ENCODE results near the gene GCGR. TPM values are rescaled to one million over a fixed set of nuclear protein-coding genes. Genes with fewer than 3 reads are reported as not detected.

Gene GCGR
- total and polyA plus RNA-seq, 2 of the 13 experiments (the other 11 are each of a cell fraction or from before 2014, with no cell fraction given): 0.04 to 0.13 TPM

GRCh38 chr17:81863123-81863675, 59.2 kb downstream of the GCGR start (continued):
- TF ChIP-seq ZNF598 (CRISPR knock-in tag; IDR thresholded peaks at IDR 0.05; ENCODE audit: borderline replicate concordance) (no peak), MYNN (CRISPR knock-in tag; IDR thresholded peaks at IDR 0.05; ENCODE audit: low read depth) (no peak), IRF2 (CRISPR knock-in tag; IDR thresholded peaks at IDR 0.05) (no peak), ZNF567 (CRISPR knock-in tag; IDR thresholded peaks at IDR 0.05; ENCODE audit: borderline replicate concordance) (0 out of 2 replicates have a peak, but pooled peaks have one; percentile 35), CEBPZ (IDR thresholded peaks at IDR 0.05; ENCODE audit: low read length) (no peak), MLLT10 (CRISPR knock-in tag; IDR thresholded peaks at IDR 0.05) (no peak), HES4 (CRISPR knock-in tag; IDR thresholded peaks at IDR 0.05; ENCODE audit: borderline replicate concordance) (0 out of 2 replicates have a peak, but pooled peaks have one; percentile 36), HHEX (CRISPR knock-in tag; IDR thresholded peaks at IDR 0.05) (no peak), NRL (CRISPR knock-in tag; IDR thresholded peaks at IDR 0.05; ENCODE audit: borderline replicate concordance) (no peak), HMGXB3 (CRISPR knock-in tag; IDR thresholded peaks at IDR 0.05; ENCODE audit: borderline replicate concordance) (0 out of 2 replicates have a peak, but pooled peaks have one; percentile 2), ZNF660 (CRISPR knock-in tag; IDR thresholded peaks at IDR 0.05; ENCODE audit: borderline replicate concordance, low read depth) (no peak), ZKSCAN1 (IDR thresholded peaks at IDR 0.05; ENCODE audit: low read length) (no peak), ZNF605 (CRISPR knock-in tag; IDR thresholded peaks at IDR 0.05) (peak; percentile 39; the same call in 1 of the 2 replicates), THRA (CRISPR knock-in tag; IDR thresholded peaks at IDR 0.05; ENCODE audit: borderline replicate concordance) (no peak), TP53 (CRISPR knock-in tag; conservative IDR thresholded peaks at IDR 0.05) (no peak)
- TF ChIP-seq, protein P1, sequence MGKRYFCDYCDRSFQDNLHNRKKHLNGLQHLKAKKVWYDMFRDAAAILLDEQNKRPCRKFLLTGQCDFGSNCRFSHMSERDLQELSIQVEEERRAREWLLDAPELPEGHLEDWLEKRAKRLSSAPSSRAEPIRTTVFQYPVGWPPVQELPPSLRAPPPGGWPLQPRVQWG (CRISPR knock-in tag; IDR thresholded peaks at IDR 0.05; ENCODE audit: borderline replicate concordance, low read depth): no peak
- TF ChIP-seq, protein P2, sequence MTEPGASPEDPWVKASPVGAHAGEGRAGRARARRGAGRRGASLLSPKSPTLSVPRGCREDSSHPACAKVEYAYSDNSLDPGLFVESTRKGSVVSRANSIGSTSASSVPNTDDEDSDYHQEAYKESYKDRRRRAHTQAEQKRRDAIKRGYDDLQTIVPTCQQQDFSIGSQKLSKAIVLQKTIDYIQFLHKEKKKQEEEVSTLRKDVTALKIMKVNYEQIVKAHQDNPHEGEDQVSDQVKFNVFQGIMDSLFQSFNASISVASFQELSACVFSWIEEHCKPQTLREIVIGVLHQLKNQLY (CRISPR knock-in tag; IDR thresholded peaks at IDR 0.05): no peak

Measured in HepG2 (cell line).